ENCODE measurements around the gene INPP4B.
"Not testable (repeated sequence)": the region's sequence is repeated elsewhere in the genome, so short reads cannot be mapped to it uniquely, and the experiment has no call there.

INPP4B gene

DNA sequence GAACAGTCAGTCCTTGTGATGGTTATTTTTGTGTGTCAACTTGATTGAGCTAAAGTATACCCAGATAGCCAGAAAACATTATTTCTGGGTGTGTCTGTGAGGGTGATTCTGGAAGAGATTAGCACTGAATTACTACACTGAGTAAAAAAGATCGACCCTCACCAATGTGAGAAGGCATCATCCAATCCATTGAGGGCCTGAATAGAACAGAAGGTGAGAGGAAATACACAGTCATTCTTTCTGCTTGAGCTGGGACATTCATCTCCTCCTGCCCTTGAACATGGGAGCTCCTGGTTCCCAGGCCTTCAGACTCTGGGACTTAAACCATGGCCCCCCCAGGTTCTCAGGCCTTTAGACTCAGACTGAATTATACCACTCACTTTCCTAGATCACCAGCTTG is 22.3 kb downstream of the INPP4B start:
- DNase-seq, result no peak

DNA sequence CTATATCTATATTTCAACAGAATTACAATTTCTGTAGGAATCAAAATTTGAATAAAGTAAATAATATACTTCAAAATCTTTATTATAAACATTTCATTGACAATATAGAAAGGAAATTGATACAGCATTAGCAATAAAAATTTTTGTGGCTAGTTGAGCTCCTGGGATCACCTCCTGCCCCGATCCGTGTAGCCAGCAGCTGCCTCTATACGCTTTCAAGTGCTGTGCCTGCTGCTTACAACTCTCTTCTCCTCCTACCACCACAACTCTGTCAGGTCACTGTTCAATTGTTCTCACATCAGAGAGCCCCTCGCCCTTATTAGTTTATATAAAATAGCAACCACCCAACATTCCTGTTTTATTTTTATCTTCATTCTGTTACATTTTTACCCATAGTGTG is 27.6 kb downstream of the INPP4B start:
- DNase-seq, result no peak

GRCh38 chr4:142818031-142818430 is 28.1 kb downstream of the INPP4B start:
- DNase-seq, result no peak

- no peak for DNase-seq
These were observed 28.7 kb downstream of the INPP4B start for GRCh38 chr4:142817442-142817841.

DNA sequence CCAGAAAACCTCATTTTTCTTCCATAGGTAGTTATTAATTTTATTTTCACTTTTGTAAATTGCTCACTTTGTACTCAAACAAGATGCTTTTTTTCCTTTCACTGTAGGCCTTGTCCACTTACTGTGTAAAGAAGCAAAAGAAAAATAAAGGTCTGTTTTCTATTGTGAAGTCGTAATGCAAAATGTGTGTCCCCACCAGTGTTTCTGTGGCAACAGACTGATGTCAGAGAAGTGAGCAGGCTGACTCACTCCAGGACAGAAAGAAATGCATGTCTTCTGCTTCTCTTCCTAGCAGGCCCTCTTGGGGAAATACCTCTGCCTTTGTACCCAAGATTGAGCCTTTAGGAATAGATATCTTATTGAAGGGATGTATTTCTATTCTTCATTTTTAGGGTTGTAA is 30.3 kb downstream of the INPP4B start:
- peak; percentile 29 for DNase-seq

GRCh38 chr4:142813388-142813787 is 32.7 kb downstream of the INPP4B start:
- DNase-seq, result no peak

DNA sequence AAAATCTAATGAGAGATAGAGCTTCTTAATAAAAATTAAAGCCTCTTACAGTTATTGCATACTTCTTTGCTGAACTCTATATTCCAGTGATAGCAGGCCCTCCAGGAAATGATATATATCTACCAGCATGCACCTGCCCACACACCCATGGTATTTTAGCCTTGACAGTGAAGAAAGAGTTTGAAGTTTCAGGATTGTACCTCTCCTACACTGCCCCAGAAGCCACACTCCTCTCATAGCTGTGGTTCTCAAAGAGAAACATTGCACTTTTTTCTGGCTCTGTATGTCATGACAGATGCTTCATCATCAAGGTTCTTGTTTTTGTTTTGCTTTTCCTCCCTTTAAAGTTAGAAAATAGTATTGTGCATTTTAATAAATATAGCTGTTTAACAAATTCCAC is 34.0 kb downstream of the INPP4B start:
- no peak for DNase-seq

- no peak for DNase-seq
These were observed 35.1 kb downstream of the INPP4B start for GRCh38 chr4:142811034-142811433.

DNA sequence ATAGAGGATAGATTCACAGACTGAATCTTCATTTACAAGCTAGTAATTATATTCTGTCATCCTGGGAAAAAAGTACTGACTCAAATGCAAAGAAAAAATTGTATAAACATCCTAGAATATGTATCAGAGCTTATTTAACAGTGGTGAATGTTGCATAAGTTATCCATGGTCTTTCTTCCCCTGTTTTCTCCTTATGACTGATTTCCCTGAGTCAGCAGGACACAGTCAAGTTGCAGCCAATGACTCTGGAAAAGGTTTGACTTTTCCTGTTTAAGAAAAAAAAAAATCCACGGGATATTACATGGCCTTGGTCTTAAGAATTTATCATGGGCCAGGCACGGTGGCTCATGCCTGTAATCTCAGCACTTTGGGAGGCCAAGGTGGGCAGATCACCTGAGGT is 36.5 kb downstream of the INPP4B start:
- DNase-seq, result no peak

DNA sequence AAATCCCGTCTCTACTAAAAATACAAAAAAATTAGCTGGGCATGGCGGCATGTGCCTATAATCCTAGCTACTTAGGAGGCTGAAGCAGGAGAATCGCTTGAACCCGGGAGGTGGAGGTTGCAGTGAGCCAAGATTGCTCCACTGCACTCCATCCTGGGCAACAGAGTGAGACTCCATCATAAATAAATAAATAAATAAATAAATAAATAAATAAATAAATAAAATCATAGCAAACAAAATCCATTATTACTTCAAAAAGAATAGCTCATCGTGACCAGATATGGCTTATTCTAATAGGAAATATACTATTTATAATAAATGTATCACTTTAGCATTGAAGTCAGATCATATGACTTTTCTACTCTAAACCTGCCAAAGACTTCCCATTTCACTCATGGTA is 42.2 kb downstream of the INPP4B start:
- DNase-seq, result not testable (repeated sequence)

DNA sequence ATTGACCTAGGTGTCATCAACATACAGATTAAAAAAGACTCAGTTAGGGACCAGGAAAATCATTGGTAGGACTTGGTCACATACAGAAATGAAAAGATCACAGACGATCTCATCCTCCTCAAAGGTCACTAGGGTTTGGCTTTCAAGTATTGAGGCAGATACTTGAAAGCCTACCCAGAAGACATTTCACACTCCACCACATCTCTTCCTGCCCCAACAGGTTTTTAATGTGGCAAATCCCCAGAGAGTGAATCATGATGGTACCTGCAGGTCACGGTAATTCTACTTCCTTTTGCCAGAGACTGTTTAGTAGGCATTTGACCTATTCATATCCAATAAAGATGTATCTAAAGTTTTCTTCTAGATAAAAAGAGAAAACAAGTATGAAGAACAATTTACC is 44.1 kb downstream of the INPP4B start:
- DNase-seq, result no peak

GRCh38 chr4:142781114-142781513 is 65.0 kb downstream of the INPP4B start:
- DNase-seq, result peak; percentile 21

GRCh38 chr4:142778900-142779299 is 67.2 kb downstream of the INPP4B start:
- DNase-seq, result no peak

GRCh38 chr4:142778430-142778829 is 67.7 kb downstream of the INPP4B start:
- DNase-seq, result no peak

- no peak for DNase-seq
These were observed 68.9 kb downstream of the INPP4B start for GRCh38 chr4:142777045-142777743.

DNA sequence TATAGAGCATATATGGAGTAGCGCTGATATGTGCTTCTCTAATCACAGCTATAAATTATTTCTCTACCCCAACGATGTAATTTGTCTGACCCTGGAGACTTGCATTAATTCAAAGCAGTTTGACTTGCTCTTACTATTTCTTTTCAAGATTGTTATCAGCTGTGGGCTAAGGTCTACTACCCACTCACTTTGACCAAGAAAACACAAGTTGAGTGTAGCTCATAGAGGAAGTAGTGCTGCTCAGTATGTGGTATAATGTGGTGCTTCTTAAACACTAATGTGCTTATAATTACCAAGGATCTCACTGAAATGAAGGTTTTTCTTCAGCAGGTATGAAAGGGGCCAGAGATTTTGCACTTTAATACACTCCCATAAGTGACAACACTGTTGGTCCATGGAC is 70.1 kb downstream of the INPP4B start:
- no peak for DNase-seq

DNA sequence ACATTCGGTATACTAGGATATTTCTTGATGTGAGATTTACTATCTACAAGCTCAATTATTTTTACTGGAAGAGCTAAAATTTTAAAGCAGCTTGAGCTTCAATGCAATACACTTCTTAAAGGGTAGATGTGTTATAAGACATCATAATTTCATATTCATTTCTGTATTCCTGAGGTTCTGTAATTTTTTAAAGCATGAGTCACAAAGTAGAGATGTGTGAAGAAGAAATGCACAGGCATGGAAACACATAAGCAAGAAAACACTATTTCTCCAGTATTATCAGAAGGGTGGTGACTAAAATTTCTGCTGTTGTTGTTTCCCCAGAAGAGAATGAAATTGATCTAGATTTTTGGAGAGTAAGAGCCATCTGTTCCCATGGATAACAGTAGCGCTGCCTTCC is 72.6 kb downstream of the INPP4B start:
- peak; percentile 55 for DNase-seq

- no peak for DNase-seq
These were observed 83.8 kb downstream of the INPP4B start for GRCh38 chr4:142762280-142762679.

- DNase-seq, result no peak
These were observed 93.8 kb downstream of the INPP4B start for GRCh38 chr4:142752202-142752786.

DNA sequence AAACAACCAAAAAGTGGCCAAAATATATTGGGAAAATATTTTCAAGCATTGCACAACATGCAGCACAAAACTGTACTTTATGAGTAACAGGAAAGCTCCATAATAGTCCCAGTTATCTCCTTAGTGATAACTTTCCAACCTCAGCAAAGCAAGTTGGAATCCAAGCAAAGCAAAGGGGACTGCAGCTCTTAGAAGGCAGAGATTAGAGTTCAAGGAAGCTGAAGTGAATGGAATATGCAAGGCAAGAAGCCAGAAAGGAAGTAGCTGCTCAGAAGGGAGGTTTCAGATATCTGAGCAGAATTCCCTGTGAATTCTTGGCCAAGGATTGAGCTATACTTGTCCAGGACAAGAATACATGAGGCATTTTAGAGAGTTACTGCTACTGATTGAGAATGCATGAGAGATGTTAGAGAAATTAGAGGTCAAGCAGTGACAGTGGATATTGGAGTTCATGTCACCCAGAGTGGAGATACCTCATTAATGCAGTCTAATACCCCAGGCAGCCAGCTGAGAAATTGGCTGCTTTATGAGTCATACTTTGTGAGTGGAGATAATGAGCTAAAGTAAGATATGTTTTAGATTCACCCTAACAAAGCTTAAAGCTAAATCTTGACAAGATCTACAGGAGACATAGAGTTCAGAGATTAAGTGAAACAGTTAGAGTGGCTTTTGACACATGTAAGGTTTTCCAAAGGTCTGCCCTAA is 102.8 kb downstream of the INPP4B start:
- DNase-seq, result no peak

DNA sequence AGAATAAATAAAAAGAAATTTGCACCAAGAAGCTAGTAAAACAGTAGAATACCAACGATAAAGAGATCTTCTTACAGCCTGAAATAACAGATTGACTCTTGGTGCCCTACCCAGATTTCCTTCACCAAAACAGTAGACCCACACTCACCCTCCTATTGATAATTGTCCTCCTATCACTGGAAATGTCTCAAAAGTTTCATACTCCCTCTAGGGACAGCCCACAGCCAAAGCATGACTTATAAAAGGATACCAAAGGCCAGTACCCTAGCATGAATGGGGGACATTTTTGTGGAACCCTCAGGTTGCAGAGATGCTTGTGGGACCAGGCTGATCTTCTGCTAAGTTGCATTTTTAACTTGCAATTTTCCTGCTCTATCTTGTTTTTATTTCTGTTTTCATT is 104.1 kb downstream of the INPP4B start:
- DNase-seq, result no peak

GRCh38 chr4:142728233-142728632 is 117.9 kb downstream of the INPP4B start:
- DNase-seq, result no peak

- DNase-seq, result no peak
These were observed 119.0 kb downstream of the INPP4B start for GRCh38 chr4:142727149-142727548.

GRCh38 chr4:142725886-142726285 is 120.2 kb downstream of the INPP4B start:
- no peak for DNase-seq

All from NCI-H446 treated with DMSO at 0.1 percent for 48 hours (cell line).